Frontal cortex (tissue), 4 donors: ENCODE data around the gene UNC13A. TPM values are rescaled to one million over a fixed set of nuclear protein-coding genes. Genes with fewer than 3 reads are reported as not detected.
A peak's percentile ranks its signal among the peaks of the same experiment; 100 is the strongest.

Source experiments
- DNase-seq, 2 donors: peaks; one replicate each; pipeline ENCODE4 v3.0.0; 2012; ENCODE audit warnings: low spot score in 2 of 2
- FAIRE-seq: peaks from 2 replicates; lab custom pipeline; 2012; peaks lifted over from hg19 to GRCh38; lab: Jason Lieb, UNC
- total RNA-seq: library from RNA; depleted of rRNA; stranded (reverse); fragments of >200 nt; gene quantifications from one replicate; pipeline ENCODE4 v1.2.3, GENCODE V29; 2014
- donor health status: control.
- donor health status: control.
- donor health status: control.

Gene UNC13A
- total RNA-seq, 1 donor from 2014 or later, result 27.3 TPM

GRCh38 chr19:17641846-17642245, 46.3 kb downstream of the UNC13A start:
- no peak for FAIRE-seq
- DNase-seq, result no peak

- DNase-seq (no peak), FAIRE-seq (no peak)
These were observed 47.0 kb downstream of the UNC13A start for GRCh38 chr19:17641181-17641580.

GRCh38 chr19:17633700-17634099, 54.5 kb downstream of the UNC13A start:
- DNase-seq, result no peak
- no peak for FAIRE-seq

- no peak for DNase-seq
- no peak for FAIRE-seq
These were observed 55.6 kb downstream of the UNC13A start for GRCh38 chr19:17632577-17632976.

GRCh38 chr19:17629760-17630159, 58.4 kb downstream of the UNC13A start:
- DNase-seq (no peak), FAIRE-seq (no peak)

- DNase-seq, result no peak
- no peak for FAIRE-seq
These were observed 60.2 kb downstream of the UNC13A start for GRCh38 chr19:17627921-17628320.

GRCh38 chr19:17627161-17627560, 61.0 kb downstream of the UNC13A start:
- DNase-seq (no peak), FAIRE-seq (no peak)

- no peak for DNase-seq
- FAIRE-seq, result no peak
These were observed 61.6 kb downstream of the UNC13A start for GRCh38 chr19:17626456-17627015.

GRCh38 chr19:17625980-17626379, 62.2 kb downstream of the UNC13A start:
- FAIRE-seq, result no peak

GRCh38 chr19:17625043-17625442, 63.1 kb downstream of the UNC13A start:
- DNase-seq (no peak), FAIRE-seq (no peak)

More at GRCh38 chr19:17625980-17626379, 62.2 kb downstream of the UNC13A start:
- DNase-seq, result no peak

GRCh38 chr19:17624314-17624991, 63.7 kb downstream of the UNC13A start:
- DNase-seq, result no peak
- no peak for FAIRE-seq

GRCh38 chr19:17623224-17623935, 64.8 kb downstream of the UNC13A start:
- DNase-seq (no peak), FAIRE-seq (no peak)

GRCh38 chr19:17620696-17621095, 67.5 kb downstream of the UNC13A start:
- DNase-seq (no peak), FAIRE-seq (no peak)

- FAIRE-seq, result no peak
- DNase-seq, result no peak
These were observed 69.2 kb downstream of the UNC13A start for GRCh38 chr19:17618936-17619335.

- no peak for FAIRE-seq
- no peak for DNase-seq
These were observed 69.8 kb downstream of the UNC13A start for GRCh38 chr19:17618281-17618903.

GRCh38 chr19:17617807-17618192, 70.4 kb downstream of the UNC13A start:
- FAIRE-seq, result no peak

GRCh38 chr19:17616961-17617806, 71.0 kb downstream of the UNC13A start:
- peak in 1 of 2 donors; percentile 55 for DNase-seq

More at GRCh38 chr19:17617807-17618192, 70.4 kb downstream of the UNC13A start:
- DNase-seq, result no peak

GRCh38 chr19:17616686-17616960, 71.5 kb downstream of the UNC13A start:
- no peak for FAIRE-seq
- DNase-seq, result no peak

More at GRCh38 chr19:17616961-17617806, 71.0 kb downstream of the UNC13A start:
- FAIRE-seq, result no peak

- DNase-seq (no peak), FAIRE-seq (no peak)
These were observed 72.1 kb downstream of the UNC13A start for GRCh38 chr19:17615889-17616685.
